AG04450 (cell line): ENCODE data around the gene KRTAP9-6. TPM values are rescaled to one million over a fixed set of nuclear protein-coding genes. Genes with fewer than 3 reads are reported as not detected.
"Not testable (repeated sequence)": the region's sequence is repeated elsewhere in the genome, so short reads cannot be mapped to it uniquely, and the experiment has no call there.

Experiments
- CTCF ChIA-PET: fragments of 300-600, 350-600 bp; formaldehyde crosslinking; extraction: SDS; loops from one replicate; lab custom pipeline; 2022; ENCODE audit warnings: antibody characterized with exemption, inconsistent platforms; lab: Charles Lee
- POLR2A ChIA-PET: fragments of 350-600 bp; formaldehyde crosslinking; extraction: SDS; loops from one replicate; lab custom pipeline; 2021; ENCODE audit warnings: antibody characterized with exemption, inconsistent platforms; lab: Yijun Ruan, JAX
- DNase-seq: peaks from one replicate; pipeline ENCODE4 v3.0.0-alpha.2; 2011; ENCODE audit warnings: low read depth, low spot score
- H3K27ac ChIP-seq: one replicate; pipeline ENCODE4 v1.5.1; 2012; ENCODE audit warnings: low read depth, low read length, control low read depth
- H3K27me3 ChIP-seq: one replicate; pipeline ENCODE4 v1.6.0; 2012; ENCODE audit warnings: low read length; ENCODE audit not compliant: control insufficient read depth, insufficient read depth
- H3K4me3 ChIP-seq: 2 replicates; pipeline ENCODE4 v1.5.1; 2011; ENCODE audit warnings: mild to moderate bottlenecking, low read depth, low read length, control low read depth
- H3K9me3 ChIP-seq: 2 replicates; pipeline ENCODE4 v1.5.1; 2012; ENCODE audit warnings: low read length; ENCODE audit not compliant: control insufficient read depth, insufficient read depth
- polyA plus RNA-seq: library from polyadenylated mRNA; depleted of rRNA; stranded (reverse); fragments of >200 nt; gene quantifications from 2 replicates; pipeline ENCODE4 v1.2.3, GENCODE V29; 2011
- TF ChIP-seq, protein P1 (sequence below): IDR thresholded peaks from 2 replicates; pipeline ENCODE4 v1.5.1; 2011; ENCODE audit warnings: low read depth, low read length, control low read depth, inconsistent platforms

The KRTAP9-6 gene
- polyA plus RNA-seq, 1 experiment = not detected

DNA sequence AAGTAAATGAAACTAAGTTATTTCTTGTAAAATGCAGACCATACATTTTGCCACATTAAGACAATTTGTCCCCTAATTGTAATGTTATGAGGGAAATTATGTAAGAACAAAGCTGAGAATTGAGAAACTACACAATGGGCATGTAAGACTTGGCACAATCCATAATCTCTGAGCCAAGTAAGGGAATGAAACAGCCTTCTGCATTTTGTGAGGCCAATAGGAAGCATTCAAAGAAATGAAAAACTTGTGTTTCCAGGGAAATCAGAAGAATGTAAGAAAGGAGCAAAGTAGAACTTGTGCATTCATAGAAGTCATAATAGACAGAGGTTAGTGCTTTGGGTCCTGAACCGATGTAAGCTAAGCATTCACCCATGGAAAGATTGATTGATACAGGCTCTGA is 13.9 kb upstream of the KRTAP9-6 start:
- CTCF ChIA-PET = interaction anchor here (0.5 kb wide), 1 partner anchor 852 kb away, joined by 3 read pairs; no protein-coding TSS in a partner anchor

DNA sequence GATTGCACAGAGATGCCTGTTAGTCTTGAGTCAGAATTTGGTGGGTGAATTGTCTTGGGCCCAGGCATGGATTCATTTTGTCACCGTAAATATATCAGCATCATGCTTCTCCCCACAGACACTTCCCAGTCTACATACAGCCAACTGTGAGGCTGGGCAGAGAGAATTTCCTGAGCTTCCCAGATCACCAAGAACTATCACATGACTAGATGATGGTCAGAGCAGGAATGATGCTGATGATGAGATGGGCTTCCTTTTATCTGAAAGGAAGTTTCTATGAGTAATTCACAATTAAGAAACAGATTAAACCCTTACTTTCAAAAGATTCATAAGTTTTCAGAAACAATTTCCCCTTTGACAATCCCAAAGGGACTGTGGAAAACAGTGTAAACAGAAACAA is 10.3 kb upstream of the KRTAP9-6 start:
- CTCF ChIA-PET = no interaction called here

More for the DNA sequence above, 13.9 kb upstream of the KRTAP9-6 start:
- no peak for DNase-seq
- Histone ChIP-seq H3K4me3 (no peak overlapping the region), H3K27ac (no peak overlapping the region), H3K9me3 (no peaks in the 10 kb centered on the region), H3K27me3 (peaks cover 18% of the 10 kb centered on the region)
- TF ChIP-seq, protein P1, sequence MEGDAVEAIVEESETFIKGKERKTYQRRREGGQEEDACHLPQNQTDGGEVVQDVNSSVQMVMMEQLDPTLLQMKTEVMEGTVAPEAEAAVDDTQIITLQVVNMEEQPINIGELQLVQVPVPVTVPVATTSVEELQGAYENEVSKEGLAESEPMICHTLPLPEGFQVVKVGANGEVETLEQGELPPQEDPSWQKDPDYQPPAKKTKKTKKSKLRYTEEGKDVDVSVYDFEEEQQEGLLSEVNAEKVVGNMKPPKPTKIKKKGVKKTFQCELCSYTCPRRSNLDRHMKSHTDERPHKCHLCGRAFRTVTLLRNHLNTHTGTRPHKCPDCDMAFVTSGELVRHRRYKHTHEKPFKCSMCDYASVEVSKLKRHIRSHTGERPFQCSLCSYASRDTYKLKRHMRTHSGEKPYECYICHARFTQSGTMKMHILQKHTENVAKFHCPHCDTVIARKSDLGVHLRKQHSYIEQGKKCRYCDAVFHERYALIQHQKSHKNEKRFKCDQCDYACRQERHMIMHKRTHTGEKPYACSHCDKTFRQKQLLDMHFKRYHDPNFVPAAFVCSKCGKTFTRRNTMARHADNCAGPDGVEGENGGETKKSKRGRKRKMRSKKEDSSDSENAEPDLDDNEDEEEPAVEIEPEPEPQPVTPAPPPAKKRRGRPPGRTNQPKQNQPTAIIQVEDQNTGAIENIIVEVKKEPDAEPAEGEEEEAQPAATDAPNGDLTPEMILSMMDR = no peak
- POLR2A ChIA-PET = no interaction called here

DNA sequence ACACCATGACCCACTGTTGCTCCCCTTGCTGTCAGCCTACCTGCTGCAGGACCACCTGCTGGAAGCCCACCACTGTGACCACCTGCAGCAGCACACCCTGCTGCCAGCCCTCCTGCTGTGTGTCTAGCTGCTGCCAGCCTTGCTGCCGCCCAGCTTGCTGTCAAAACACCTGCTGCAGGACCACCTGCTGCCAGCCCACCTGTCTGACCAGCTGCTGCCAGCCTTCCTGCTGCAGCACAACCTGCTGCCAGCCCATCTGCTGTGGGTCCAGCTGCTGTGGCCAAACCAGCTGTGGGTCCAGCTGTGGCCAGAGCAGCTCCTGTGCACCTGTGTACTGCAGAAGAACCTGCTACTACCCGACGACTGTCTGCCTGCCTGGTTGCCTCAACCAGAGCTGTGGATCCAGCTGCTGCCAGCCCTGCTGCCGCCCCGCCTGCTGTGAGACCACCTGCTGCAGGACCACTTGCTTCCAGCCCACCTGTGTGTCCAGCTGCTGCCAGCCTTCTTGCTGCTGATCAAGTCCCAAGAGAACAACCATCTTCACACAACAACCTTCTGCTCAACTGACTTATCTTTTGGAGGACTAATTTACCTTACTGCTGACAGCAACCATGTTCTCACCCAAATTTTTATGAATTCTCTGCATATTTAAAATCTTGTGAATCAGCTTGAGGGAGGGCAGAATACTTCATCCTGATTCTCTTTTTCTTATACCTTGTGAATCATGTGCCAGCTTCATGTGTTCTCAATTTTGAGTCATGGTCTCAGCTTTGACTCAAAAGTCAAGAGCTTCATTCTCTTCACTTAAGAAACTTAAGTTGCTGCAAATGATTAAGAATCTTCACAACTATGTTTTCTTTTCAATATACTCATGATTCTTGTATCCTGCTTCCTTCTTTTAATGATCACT is 9.5 kb upstream of the KRTAP9-6 start, which contains the start of gene KRTAP9-9:
TSS of gene KRTAP9-9 (plus strand) at position 4 of the 910 bp plus-strand sequence.
- H3K27ac ChIP-seq, POLR2A ChIA-PET, H3K9me3 ChIP-seq, DNase-seq, H3K4me3 ChIP-seq, H3K27me3 ChIP-seq: not testable (repeated sequence)
- CTCF ChIA-PET = interaction anchor here (0.6 kb wide), 1 partner anchor 809 kb away, joined by 10 read pairs; no protein-coding TSS in a partner anchor

More for the DNA sequence above, 10.3 kb upstream of the KRTAP9-6 start:
- no peak for DNase-seq
- TF ChIP-seq, protein P1 = no peak
- Histone ChIP-seq H3K4me3 (no peak overlapping the region), H3K9me3 (no peaks in the 10 kb centered on the region), H3K27ac (no peak overlapping the region), H3K27me3 (peaks cover 9% of the 10 kb centered on the region)
- POLR2A ChIA-PET = no interaction called here

DNA sequence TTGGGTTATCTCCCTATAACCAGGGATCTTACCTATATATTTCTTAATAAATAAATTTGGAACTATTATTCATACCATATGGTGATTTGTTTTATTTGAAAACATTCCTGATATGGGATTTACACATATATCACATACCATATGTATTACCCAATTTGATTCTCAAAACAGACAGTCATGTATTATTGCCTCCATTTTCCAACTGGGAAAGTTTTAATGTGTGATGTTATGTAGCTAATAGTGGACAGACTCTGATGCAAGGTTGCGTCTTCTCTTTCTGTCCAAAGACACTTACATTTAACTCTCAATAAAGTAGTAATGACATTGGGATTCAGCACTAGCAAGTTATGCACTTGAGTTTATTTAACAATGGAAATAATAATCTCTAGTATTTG is 8.9 kb upstream of the KRTAP9-6 start:
- Histone ChIP-seq H3K27ac (no peak overlapping the region), H3K4me3 (no peak overlapping the region), H3K9me3 (no peaks in the 10 kb centered on the region), H3K27me3 (peaks cover 7% of the 10 kb centered on the region)
- ChIA-PET POLR2A (no interaction called here), CTCF (interaction anchor here (0.6 kb wide), 1 partner anchor 810 kb away, joined by 10 read pairs; no protein-coding TSS in a partner anchor)
- TF ChIP-seq, protein P1 = no peak
- DNase-seq = no peak

DNA sequence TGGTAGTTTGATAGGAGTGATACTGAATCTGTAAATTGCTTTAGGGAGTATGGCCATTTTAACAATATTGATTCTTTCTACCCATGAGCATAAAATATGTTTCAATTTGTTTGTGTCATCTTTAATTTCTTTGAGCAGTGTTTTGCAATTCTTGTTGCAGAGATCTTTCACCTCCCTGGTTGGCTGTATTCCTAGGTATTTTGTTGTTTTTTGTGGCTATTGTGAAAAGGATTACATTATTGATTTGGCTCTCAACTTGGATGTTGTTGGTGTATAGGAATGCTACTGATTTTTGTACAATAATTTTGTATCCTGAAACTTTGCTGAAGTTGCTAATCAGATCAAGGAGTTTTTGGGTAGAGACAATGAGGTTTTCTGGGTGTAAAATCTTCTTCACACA is 6.8 kb upstream of the KRTAP9-6 start:
- Histone ChIP-seq H3K27ac (no peak overlapping the region), H3K9me3 (no peaks in the 10 kb centered on the region), H3K4me3 (no peak overlapping the region), H3K27me3 (peaks cover 4% of the 10 kb centered on the region)
- ChIA-PET POLR2A (no interaction called here), CTCF (no interaction called here)
- no peak for DNase-seq
- TF ChIP-seq, protein P1 = no peak
